GM18951 (cell line): ENCODE measurements around the gene LRGUK.
"Not testable (repeated sequence)": the region's sequence is repeated elsewhere in the genome, so short reads cannot be mapped to it uniquely, and the experiment has no call there.

ENCODE experiments used
- POLR2A ChIP-seq: IDR thresholded peaks from 4 replicates; pipeline ENCODE4 v1.6.1; 2011; ENCODE audit warnings: mild to moderate bottlenecking; ENCODE audit not compliant: insufficient read length, insufficient read depth; ENCODE audit errors: extremely low read depth
- in situ Hi-C: fragments of 300-500 bp; cut with MboI; formaldehyde crosslinking; loops from one replicate; pipeline ENCODE4 v1.12.0; 2022; ENCODE audit warnings: low sequenced_read_pairs, mixed read lengths, inconsistent platforms; ENCODE audit not compliant: unreplicated experiment

LRGUK gene

GRCh38 chr7:134278502-134279153, 151.5 kb downstream of the LRGUK start:
- in situ Hi-C loops: no loop called here
- no peak for TF ChIP-seq POLR2A

GRCh38 chr7:134279336-134279735, 152.2 kb downstream of the LRGUK start:
- no peak for TF ChIP-seq POLR2A
- in situ Hi-C loops: no loop called here

GRCh38 chr7:134279898-134280297, 152.8 kb downstream of the LRGUK start:
- in situ Hi-C loops: no loop called here
- no peak for TF ChIP-seq POLR2A

GRCh38 chr7:134280508-134280907, 153.4 kb downstream of the LRGUK start:
- in situ Hi-C loops: no loop called here
- no peak for TF ChIP-seq POLR2A

GRCh38 chr7:134284011-134284410, 156.9 kb downstream of the LRGUK start:
- no peak for TF ChIP-seq POLR2A
- in situ Hi-C loops: no loop called here

- no peak for TF ChIP-seq POLR2A
- in situ Hi-C loops: no loop called here
Observed at GRCh38 chr7:134284952-134285351, 157.8 kb downstream of the LRGUK start.

- in situ Hi-C loops: no loop called here
- TF ChIP-seq POLR2A: no peak
Observed at GRCh38 chr7:134287916-134288659, 160.9 kb downstream of the LRGUK start.

- TF ChIP-seq POLR2A: no peak
Observed at GRCh38 chr7:134289423-134289822, 162.3 kb downstream of the LRGUK start.

GRCh38 chr7:134289841-134290240, 162.7 kb downstream of the LRGUK start:
- TF ChIP-seq POLR2A: no peak
- in situ Hi-C loops: no loop called here

More at GRCh38 chr7:134289423-134289822, 162.3 kb downstream of the LRGUK start:
- in situ Hi-C loops: no loop called here

GRCh38 chr7:134290286-134290685, 163.1 kb downstream of the LRGUK start:
- in situ Hi-C loops: no loop called here

GRCh38 chr7:134293002-134293740, 166.0 kb downstream of the LRGUK start:
- in situ Hi-C loops: no loop called here
- TF ChIP-seq POLR2A: no peak

More at GRCh38 chr7:134290286-134290685, 163.1 kb downstream of the LRGUK start:
- no peak for TF ChIP-seq POLR2A

- in situ Hi-C loops: not testable (repeated sequence)
Observed at GRCh38 chr7:134295982-134296381, 168.8 kb downstream of the LRGUK start.

GRCh38 chr7:134297489-134297888, 170.3 kb downstream of the LRGUK start:
- in situ Hi-C loops: no loop called here
- TF ChIP-seq POLR2A: no peak

- in situ Hi-C loops: no loop called here
Observed at GRCh38 chr7:134298902-134299683, 172.0 kb downstream of the LRGUK start.

More at GRCh38 chr7:134298902-134299683, 172.0 kb downstream of the LRGUK start:
- no peak for TF ChIP-seq POLR2A
